EL (cell line): Measurements from ENCODE around the gene BRAT1.
"Not testable (repeated sequence)": the region's sequence is repeated elsewhere in the genome, so short reads cannot be mapped to it uniquely, and the experiment has no call there.

Experiments used
- DNase-seq: peaks from one replicate; pipeline ENCODE4 v3.0.0-alpha.2; 2016

The BRAT1 gene

DNA sequence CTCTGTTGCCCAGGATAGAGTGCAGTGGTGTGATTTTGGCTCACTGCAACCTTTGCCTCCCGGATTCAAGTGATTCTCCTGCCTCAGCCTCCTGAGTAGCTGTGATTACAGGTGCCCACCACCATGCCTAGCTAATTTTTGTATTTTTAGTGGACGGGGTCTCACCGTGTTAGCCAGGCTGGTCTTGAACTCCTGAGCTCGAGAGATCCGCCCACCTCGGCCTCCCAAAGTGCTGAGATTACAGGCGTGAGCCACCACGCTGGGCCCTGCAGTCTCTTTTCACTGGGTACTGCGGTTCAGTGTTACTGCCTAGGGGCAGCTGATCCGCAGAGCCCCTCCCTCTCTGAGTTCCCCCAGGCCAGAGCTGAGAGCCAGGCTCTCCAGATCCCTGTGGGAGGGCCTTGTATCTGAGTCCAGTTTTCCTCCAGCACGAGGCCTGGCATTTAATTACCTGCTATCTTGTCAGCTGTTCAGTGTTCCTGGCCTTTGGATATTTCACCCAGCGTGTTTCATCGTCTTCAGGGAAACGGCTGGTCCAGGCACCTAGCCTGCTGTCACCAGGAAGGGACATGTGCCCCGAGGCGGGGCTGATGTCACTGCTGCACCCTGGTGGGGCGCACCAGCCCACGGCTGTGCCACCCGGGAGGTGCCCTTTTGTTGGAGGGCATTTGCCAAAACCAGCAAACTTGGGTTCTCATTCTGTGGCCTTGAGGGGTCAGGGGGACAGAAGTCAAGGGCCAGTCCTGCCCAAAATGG, 19.3 kb downstream of the BRAT1 start:
- not testable (repeated sequence) for DNase-seq

DNA sequence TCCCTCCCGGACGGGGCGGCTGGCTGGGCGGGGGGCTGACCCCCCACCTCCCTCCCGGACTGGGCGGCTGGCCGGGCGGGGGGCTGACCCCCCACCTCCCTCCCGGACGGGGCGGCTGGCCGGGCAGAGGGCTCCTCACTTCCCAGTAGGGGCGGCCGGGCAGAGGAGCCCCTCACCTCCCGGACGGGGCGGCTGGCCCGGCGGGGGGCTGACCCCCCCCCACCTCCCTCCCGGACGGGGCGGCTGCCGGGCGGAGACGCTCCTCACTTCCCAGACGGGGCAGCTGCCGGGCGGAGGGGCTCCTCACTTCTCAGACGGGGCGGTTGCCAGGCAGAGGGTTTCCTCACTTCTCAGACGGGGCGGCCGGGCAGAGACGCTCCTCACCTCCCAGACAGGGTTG, 21.1 kb downstream of the BRAT1 start:
- DNase-seq, result not testable (repeated sequence)

DNA sequence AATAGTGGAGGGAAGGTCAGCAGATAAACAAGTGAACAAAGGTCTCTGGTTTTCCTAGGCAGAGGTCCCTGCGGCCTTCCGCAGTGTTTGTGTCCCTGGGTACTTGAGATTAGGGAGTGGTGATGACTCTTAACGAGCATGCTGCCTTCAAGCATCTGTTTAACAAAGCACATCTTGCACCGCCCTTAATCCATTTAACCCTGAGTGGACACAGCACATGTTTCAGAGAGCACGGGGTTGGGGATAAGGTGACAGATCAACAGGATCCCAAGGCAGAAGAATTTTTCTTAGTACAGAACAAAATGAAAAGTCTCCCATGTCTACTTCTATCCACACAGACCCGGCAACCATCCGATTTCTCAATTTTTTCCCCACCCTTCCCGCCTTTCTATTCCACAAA, 21.8 kb downstream of the BRAT1 start:
- DNase-seq, result not testable (repeated sequence)

DNA sequence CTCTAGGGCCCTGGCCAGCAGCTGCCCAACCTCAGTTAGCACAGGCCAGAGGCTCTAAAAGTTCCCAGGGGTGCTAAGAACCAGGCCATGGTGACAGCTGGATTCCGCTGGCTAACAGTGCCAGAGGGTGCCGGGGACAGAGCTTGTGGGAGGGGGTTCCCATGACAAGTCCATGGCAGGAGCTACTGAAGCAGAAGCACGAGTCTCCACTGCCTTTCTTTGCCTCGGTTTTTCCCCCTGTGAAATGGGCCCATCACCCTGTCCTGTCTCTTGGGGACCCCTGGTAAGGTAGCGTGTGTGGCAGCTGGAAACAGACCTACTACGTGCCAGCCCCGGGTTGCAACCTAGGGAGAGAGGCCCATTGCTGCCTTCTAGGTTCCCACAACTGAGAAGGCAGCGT, 22.5 kb downstream of the BRAT1 start:
- not testable (repeated sequence) for DNase-seq

DNA sequence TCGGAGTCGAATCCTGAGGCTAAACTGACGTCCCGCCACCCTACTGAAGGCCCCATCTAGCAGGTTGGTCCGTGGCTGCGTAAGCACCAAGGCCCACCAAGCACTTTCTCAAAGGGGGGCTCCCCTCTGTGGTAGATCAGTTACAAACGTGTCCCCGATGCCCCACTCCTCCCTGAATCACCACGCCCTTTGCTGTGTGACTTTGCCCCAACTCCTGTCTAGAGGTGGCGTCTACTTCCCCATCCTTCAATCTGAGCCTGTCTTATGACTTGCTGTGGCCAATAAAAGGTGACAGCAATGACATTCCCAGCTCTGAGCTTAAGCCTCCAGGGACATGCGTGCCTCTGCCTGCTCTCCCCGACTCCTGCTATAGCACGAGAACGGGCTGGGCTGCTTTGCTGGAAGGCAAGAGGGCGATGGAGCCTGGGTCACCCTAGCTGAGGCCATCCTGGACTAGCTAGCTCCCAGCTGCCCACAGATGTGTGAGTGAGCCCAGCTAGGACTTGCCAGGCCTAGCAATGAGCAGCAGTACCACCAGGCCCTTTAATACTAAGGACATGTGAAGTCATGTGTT, 23.0 kb downstream of the BRAT1 start:
- not testable (repeated sequence) for DNase-seq

DNA sequence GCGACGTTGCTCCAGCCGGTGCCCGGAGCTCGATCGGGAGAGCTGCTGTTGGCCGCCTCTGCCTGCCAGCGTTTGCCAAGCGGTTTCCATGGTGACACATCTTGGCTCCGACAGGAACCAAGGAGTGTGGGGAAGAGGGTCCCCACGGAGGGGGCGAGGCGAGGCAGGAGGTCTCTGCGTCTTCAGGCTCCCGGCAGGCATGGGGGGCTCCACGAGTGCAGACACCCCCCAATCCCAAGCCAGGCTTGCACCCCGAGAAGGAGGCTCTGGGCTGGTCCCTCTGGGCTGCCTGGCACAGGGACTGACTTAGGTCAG, 23.6 kb downstream of the BRAT1 start:
- not testable (repeated sequence) for DNase-seq

DNA sequence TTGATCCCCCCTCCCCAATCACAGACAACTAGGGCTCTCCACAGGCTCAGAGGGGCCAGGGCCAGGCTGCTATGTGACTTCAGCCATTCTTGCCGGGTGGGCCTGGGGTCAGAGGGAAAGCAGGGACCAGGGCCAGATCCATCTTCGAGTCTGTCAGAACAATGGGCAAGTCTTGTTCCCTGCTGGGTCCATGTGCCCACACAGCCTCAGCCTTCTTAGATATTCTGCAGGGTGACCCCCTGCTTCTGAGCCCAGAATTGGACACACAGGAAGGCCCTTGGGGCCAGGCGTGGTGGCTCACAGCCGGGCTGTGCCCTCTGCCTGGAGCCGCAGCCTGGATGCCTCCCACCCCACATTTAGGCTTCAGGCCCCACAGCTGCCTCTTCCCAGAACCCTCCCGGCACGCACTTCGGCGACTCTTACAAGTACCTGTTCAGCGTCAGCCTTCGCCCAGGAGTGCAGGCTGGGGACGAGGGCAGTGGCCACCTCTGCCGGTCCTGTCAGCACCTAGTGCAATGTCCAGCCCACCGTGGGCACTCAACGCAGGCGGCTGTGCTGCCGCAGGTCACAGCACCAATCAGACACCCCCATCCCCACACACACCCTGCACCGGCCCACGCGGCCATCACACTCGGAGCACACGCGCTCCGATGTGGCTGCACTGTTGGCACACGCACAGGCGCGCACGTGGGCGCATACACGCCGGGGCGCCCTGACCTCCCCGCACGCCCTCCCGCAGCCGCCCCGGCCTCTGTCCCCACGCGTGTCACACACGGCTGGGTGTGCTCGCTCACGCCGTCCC, 24.1 kb downstream of the BRAT1 start:
- not testable (repeated sequence) for DNase-seq

DNA sequence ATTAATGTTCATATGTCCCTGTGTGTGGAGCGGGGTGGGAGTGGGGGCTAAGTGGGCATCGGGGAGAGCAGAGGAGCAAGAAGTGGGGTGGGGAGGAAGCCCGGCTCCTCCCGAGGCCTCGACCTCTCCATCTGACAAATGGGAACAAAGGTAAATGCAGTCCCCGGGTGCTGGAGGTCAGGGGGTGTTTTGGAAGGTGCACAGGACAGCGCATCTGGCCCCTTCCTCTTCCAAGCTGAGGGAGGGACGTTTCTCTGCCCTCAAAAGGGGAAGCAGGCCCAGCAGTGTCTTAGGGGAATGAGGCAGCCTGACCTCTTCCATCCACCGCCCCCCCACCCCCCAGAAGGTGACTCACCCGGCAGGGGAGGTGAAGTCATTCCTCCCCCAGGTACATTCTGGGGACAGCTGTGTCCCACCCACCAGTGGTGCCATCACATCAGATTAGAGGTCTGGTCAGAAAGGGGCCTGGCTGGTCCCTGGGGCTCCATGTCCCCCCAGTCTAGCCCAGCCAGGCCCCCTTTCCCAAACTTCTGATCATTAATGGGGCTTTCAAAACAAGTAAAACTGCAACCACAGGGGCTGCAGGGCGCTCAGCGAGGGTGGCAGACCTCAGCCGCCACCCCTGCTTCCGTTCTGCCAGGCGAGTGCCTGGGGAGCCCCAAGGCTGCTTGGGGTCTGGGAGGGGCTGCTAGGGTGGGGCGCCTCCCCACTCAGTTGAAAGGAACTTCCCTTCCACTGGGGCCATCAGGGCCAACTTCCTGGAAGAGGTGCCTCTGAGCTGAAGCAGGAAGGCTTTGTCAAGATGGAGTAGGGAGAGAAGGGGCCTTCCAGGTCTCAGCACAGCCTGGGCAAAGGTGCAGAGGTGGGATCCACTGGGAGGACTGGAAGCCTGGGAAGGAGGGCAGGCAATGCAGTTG, 25.0 kb downstream of the BRAT1 start:
- DNase-seq, result peak; percentile 41

DNA sequence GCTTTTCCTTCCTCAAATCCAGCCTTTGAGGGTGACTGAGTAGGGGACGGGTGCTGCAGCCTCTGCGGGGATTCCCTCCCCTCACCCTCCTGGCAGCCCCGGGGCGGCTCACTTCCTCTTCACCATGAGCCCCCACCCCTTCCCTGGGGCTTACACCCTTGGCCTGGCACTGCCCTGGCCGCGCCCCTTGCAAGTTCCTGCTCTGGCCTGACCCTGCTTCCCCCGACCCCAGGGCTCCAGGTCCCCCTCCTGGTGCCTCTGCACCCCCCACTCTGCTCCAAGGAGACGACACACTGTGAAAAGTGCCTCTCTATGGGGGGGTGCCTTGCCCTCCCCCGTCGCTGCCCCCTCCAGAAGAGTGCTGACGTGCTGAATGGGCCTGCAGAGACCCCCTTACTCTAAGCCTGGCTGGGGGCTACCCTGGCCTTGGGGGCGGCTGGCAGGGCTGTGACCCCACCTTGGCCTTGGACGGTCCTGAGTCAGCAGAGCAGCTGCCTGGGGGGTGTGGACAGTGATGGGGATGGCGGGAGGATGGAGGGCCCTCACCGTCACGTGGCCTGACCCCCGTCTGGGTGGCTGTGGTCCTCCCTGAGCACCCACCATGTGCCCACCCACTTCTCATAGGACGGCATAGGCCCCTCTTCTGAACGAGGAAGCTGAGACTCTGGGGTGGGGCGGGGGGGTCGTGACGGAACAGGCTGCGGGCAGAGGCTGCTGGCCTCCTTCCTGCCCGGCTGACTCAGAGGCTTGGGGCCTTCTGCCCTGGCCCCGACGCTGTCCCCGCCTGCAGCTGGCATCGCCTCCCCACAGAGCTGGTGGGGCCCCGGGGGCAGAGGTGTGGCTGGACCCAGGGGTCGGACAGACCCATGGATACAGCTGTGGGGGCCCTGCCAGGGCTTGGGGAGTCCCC, 25.9 kb downstream of the BRAT1 start:
- DNase-seq, result peak; percentile 77

DNA sequence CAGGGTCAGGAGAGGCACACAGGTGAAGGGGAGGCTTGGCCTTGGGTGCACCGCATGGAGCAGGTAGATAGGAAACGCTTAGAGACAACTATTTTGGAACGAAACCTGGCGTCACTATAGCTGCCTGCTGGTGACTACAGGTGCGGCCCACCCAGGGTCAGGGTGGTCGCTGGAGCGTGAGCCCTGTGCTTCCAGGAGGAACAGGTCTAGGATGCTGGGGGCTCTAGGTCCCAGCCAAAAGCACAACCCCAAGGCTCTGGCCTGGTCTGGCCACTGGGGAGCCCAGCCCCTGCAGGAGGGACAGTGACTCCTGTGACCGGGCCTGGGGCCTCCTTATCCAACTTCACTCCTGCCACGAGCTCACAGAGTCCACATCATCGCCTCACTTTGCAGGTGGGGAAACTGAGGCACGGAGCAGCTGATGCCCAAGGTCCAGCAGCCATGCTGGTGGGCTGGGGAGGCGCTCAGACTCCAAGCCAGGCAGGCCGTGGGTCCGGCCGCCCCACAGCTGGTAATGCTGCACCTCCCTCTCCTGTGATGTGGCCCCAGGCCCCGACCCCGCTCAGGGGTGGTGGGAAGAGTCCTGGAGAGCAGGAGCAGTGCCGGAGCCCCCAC, 26.7 kb downstream of the BRAT1 start:
- no peak for DNase-seq

DNA sequence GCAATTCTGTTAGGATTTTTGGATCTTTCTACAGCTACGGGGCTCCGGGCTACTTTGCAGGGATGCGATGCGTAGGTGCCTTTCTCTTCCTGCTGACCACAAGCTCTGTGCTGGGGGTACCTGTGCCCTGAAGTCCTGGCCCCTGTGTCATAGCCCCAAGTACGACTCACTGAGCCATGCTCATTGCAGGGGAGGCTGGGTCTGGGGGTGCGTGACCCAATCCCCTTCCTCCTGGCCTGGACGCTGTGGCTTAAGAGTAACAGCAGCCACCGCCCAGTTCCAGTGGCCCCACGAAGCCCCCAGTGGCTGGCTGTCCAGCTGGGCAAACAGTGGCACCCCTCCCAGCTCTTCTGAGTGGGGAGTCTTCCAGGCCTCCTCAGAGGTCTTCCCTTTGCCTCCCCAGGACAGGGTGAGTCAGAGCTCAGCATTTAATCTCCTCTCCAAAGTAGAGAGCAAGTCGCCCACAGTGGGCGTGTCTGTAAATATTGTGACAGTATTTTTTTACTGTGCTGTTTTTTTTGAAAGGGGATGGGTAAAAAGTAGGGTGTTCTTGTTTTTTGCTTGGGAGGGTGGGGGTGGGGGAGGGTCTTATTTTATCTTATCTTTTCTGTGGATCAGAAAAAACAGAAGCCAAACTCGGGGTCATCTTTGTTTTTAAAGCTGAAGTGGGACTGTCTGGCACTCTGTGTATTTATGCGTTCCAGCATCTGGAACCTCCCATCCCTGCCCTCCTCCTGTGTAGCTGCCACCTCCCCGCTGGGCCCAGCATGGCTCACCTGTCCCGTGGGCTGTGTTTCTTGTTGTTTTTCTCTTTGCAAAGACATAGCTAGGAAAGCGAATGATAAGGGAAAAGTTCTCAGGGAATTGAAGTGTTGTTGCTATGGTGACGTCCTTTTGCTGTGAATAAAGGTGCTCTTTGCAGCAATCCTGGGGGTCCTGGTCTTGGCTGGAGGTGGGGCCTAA, 27.5 kb downstream of the BRAT1 start:
- peak; percentile 80 for DNase-seq

DNA sequence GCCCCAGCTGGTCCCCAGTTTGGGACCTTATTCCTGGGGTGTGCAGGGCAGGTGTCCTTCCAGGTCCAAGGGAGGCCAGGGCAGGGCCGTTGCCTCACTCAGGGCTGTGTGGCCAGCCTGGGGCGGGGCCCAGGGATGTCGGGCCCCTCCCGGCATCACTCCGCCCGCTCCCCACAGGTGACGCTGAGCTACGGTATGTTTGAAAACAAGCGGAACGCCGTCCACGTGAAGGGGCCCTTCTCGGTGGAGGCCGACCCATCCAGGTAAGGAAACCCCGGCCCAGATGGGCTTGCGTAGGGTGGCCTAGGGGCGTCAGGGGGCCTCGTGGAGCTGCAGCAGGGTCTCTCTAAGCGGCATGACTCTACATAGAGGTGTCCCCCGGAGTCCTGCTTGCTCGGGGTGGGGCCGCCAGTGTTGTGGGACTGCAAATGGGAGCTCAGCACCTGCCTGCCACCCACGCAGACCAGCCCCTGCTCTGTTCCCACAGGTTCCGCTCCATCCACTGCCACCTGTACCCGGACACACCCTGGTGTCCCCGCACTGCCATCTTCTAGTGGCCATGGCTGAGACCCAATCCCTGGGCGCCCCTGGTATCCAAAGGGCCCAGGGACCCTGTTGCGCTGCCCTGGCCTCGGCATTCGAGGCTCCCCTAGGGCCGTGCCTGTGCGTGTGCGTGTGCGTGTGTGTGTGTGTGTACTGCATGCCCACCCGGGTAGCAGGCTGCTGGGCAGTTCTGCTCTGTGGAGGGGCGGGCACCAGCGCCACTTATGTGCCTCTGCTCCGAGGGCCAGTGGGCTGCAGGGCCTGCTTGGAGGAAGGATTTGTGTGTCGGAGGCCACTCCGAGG, 28.4 kb downstream of the BRAT1 start:
- no peak for DNase-seq

DNA sequence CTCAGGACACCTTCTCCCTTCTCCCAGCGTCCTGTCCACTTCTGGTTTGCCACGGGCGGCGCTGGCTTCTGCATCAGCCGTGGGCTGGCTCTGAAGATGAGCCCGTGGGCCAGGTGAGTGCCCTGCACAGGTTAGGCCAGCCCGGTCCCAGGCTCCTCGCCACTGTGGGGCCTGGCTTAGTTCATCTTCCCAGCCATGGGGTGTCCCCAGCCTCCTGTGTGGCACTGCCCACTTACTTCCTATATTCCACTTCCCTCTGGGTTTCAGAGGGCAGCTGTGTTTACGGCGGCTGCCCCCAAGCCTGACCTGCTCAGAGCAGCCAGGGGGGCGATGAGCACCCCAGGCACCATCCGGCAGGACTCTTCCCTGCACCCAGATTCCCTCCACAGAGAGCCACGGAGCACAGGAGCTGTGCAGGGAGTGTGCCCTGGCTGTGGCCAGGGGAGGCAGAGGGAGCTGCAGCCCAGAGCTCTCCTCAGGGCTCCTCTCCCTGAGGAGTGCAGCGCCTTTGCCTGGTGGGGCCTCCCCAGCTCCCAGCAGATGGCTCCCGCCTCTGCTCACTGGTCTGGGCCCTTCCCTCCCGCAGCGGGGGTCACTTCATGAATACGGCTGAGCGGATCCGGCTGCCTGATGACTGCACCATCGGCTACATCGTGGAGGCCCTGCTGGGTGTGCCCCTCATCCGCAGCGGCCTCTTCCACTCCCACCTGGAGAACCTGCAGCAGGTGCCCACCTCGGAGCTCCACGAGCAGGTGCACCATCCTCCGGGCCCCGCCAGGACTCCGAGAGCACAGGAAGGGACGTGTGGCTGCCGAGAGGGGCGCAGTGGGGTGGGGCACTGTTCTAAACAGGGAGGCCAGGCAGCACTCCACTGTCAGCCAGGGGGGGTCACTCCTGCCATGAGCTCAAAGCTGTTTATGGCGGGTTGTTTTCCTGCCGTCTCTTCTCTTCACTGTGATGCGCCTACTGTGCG, 29.4 kb downstream of the BRAT1 start:
- DNase-seq, result no peak

DNA sequence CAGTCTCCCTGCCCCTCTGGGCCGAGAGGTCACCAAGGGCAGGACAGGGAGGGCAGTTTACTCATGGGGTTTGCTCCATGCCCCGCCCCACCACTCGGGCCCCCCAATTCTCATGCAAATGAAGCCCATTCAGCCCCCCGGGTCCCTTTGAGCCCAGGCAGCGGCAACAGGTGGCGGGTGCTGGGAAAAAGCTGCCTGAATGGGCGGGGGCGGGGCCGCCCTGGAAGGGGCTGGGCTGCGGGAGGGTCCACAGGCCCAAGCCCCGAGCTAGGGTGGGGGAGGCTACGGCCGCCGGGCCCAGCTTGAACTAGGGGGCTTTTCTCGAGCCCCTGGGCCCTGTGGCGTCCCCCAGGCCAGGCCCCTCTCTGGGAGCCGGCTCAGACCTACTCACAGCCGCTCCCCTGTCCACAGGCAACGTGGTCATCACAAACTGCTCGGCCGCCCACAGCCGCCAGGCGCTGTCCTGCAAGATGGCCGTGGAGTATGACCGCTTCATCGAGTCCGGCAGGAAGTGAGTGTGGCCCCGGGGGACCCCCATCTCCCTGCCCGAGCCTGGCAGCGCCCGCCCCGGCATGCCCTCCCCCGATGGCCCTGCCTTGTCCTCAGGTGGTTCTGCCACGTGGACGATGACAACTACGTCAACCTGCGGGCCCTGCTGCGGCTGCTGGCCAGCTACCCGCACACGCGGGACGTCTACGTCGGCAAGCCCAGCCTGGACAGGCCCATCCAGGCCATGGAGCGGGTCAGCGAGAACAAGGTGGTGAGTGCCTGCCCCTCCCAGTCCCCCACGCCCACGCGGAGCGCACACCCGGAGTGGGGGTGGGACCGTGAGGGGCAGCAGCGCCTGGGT, 30.3 kb downstream of the BRAT1 start:
- DNase-seq, result no peak

DNA sequence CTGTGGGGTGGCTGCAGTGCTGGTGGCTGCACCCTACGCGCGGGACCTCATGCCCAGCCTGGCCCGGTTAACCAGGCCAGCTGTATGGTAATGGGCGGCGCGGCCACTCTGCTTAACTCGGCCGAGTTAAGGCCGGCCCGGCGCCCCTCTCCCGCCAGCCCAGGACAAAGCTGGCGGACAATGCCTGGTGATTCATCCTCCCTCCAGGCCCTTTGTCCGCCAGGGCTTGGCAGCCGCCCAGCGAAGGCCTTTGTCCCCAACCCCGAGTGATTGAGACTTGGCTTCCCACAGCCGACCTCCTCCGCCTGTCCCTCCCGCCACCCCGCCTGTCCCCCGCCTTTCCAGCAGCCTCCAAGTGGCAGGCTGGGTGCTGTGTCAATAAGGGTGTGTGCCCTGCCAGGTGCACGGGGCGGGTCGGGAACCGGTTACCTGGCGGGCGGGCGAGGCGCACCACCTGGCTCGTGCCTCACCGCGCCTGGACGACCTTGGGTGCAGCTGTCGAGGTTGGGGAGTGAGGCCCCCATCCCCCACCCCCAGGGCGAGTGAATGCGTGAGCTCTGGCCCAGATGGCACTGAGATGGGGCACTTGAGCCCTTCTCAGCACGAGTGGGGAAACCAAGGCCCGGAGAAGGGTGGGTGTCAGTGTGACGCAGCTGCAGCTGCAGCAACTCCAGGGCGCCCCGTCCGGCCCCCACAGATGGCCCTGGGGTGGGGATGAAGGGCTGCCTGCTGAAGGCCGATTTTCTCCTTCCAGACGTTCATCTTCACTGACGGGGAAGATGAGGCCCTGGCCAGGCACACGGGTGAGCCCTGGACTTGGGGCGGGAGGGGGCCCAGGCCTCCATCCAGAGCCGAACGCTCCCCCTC, 31.1 kb downstream of the BRAT1 start:
- DNase-seq, result peak; percentile 78

DNA sequence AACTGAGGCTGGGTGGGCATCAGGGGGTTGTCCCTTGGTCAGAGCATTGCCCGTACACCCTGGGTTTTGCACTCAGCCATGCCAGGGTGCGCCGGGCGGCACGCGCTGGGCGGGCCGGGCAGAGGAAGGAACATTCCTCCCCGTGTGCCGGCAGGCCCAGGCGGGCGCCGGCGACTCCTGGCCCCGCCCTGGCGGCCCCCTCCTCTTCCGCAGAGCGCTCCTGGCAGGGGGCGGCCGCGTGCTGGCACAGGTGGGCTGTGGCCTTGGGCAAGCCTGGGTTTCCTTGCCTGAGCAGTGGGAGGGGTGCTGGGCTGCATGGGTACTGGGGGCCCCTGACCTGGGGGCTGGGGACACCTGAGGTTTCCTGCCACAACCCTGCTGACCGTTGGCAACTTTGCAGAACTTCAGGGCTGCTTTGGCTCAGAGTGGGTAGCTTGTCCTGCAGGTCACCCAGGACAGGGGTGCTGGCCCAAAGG, 31.8 kb downstream of the BRAT1 start:
- DNase-seq, result no peak
